BJ (cell line): ENCODE results near the gene RAB5B. TPM values are rescaled to one million over a fixed set of nuclear protein-coding genes. Genes with fewer than 3 reads are reported as not detected.

Experiments used
- CTCF ChIA-PET: fragments of 350-600 bp; formaldehyde crosslinking; extraction: SDS; loops from one replicate; lab custom pipeline; 2021; ENCODE audit warnings: antibody characterized with exemption, inconsistent platforms; lab: Yijun Ruan, JAX
- POLR2A ChIA-PET: fragments of 300-600 bp; sonication (Branson Sonifier 250); formaldehyde crosslinking; extraction: SDS; loops from one replicate; lab custom pipeline; 2021; ENCODE audit warnings: antibody characterized with exemption; lab: Charles Lee
- DNase-seq: peaks from one replicate; pipeline ENCODE4 v3.0.0-alpha.2; 2011; ENCODE audit warnings: low read depth
- H3K27me3 ChIP-seq: 2 replicates; pipeline ENCODE4 v1.6.0; 2011; ENCODE audit warnings: low read length; ENCODE audit not compliant: control insufficient read depth, insufficient read depth
- H3K36me3 ChIP-seq: 2 replicates; pipeline ENCODE4 v1.5.1; 2011; ENCODE audit warnings: low read length; ENCODE audit not compliant: control insufficient read depth, insufficient read depth
- H3K4me3 ChIP-seq: 2 replicates; pipeline ENCODE4 v1.5.1; 2011; ENCODE audit warnings: low read depth, mild to moderate bottlenecking, control low read depth, low read length
- CTCF ChIP-seq: IDR thresholded peaks from 2 replicates; pipeline ENCODE4 v1.5.1; 2011; ENCODE audit warnings: low read depth, mild to moderate bottlenecking, control low read depth, inconsistent platforms, low read length, moderate library complexity; ENCODE audit not compliant: insufficient read depth
- polyA minus RNA-seq: library from RNA; depleted of rRNA, polyadenylated mRNA; stranded (reverse); fragments of >200 nt; gene quantifications from 2 replicates; pipeline ENCODE4 v1.2.3, GENCODE V29; 2011; rRNA and poly(A)+ RNA removed
- polyA plus RNA-seq: library from polyadenylated mRNA; depleted of rRNA; stranded (reverse); fragments of >200 nt; gene quantifications from 2 replicates; pipeline ENCODE4 v1.2.3, GENCODE V29; 2011; rRNA removed

RAB5B gene
- polyA plus RNA-seq (117 and 130 TPM in 2 replicates), polyA minus RNA-seq (62.5 and 86.9 TPM in 2 replicates)

GRCh38 chr12:55973599-55974307 is at the start of gene RAB5B:
Gene RAB5B (plus strand): TSS chr12:55974078. CDS start chr12:55986961, 12,883 bp downstream.
- peak; percentile 24; the same call in 1 of the 2 replicates for TF ChIP-seq CTCF
- DNase-seq: peak; percentile 100
- ChIA-PET CTCF (interaction anchor here (0.6 to 2.3 kb wide), 12 partner anchors 11 to 235 kb away, joined by 3 to 11 read pairs (median 4); partner anchors contain the start of gene DNAJC14), POLR2A (interaction anchor here (0.5 to 0.9 kb wide), 6 partner anchors 11 to 1667 kb away, joined by 3 to 4 read pairs (median 4); partner anchors contain the start of gene RNF41)
- Histone ChIP-seq H3K4me3 (peak within 1 kb of the TSS; percentile 98), H3K27me3 (no peaks in the 10 kb centered on the region), H3K36me3 (no peaks in the 10 kb centered on the region; the same call in 1 of the 2 replicates)

GRCh38 chr12:55925371-55925770 is 48.5 kb upstream of the RAB5B start:
- POLR2A ChIA-PET: no interaction called here
- TF ChIP-seq CTCF: no peak
- Histone ChIP-seq H3K36me3 (no peaks in the 10 kb centered on the region), H3K27me3 (no peaks in the 10 kb centered on the region), H3K4me3 (no peak overlapping the region)
- CTCF ChIA-PET: interaction anchor here (0.9 to 3.5 kb wide), 16 partner anchors 8 to 108 kb away, joined by 3 to 14 read pairs (median 4); partner anchors contain the start of genes MMP19, ORMDL2 and SARNP
- no peak for DNase-seq

- no peak for DNase-seq
- no peaks in the 10 kb centered on the region for H3K27me3 ChIP-seq
- peak overlapping the region; percentile 78 for H3K4me3 ChIP-seq
- ChIA-PET CTCF (interaction anchor here (0.7 to 4.4 kb wide), 27 partner anchors 9 to 197 kb away, joined by 3 to 30 read pairs (median 4); partner anchors contain the start of genes CD63, DNAJC14, MMP19 and ORMDL2), POLR2A (no interaction called here)
- no peak for TF ChIP-seq CTCF
- H3K36me3 ChIP-seq: no peaks in the 10 kb centered on the region
Observed at GRCh38 chr12:55925870-55926737, 47.8 kb upstream of the RAB5B start.

GRCh38 chr12:55926738-55927587 is 46.9 kb upstream of the RAB5B start:
- peak overlapping the region; percentile 78 for H3K4me3 ChIP-seq
- CTCF ChIA-PET: interaction anchor here (0.6 to 4.4 kb wide), 26 partner anchors 10 to 197 kb away, joined by 3 to 30 read pairs (median 4); partner anchors contain the start of genes CD63, DNAJC14, MMP19 and ORMDL2
- no peaks in the 10 kb centered on the region for H3K36me3 ChIP-seq

More at GRCh38 chr12:55926738-55927587, 46.9 kb upstream of the RAB5B start:
- peak; percentile 91 for TF ChIP-seq CTCF
- peak; percentile 72 for DNase-seq
- no peaks in the 10 kb centered on the region for H3K27me3 ChIP-seq
- POLR2A ChIA-PET: no interaction called here
